HCT116 (cell line): ENCODE results near the gene LCE3B. TPM values are rescaled to one million over a fixed set of nuclear protein-coding genes. Genes with fewer than 3 reads are reported as not detected.
"Not testable (repeated sequence)": the region's sequence is repeated elsewhere in the genome, so short reads cannot be mapped to it uniquely, and the experiment has no call there.

ENCODE experiments used
- ATAC-seq: fragments of 200-7000 bp; cut with Tn5 transposase; 2 replicates; pipeline ENCODE4 v1.9.1; 2020; ENCODE audit warnings: mild to moderate bottlenecking, moderate library complexity
- BruUV-seq: library from RNA; stranded (reverse); fragments of 400-500 nt; replicated peaks from 2 replicates; lab custom pipeline; 2021; lab: Mats Ljungman, UMichigan
- CTCF ChIA-PET: fragments of 300-600 bp; sonication (Branson Sonifier 250); formaldehyde crosslinking; loops from one replicate; lab custom pipeline; 2021; ENCODE audit warnings: antibody characterized with exemption; lab: Charles Lee
- POLR2A ChIA-PET: fragments of 300-600, 350-600 bp; sonication (Branson Sonifier 250); formaldehyde crosslinking; loops from one replicate; lab custom pipeline; 2021; ENCODE audit warnings: antibody characterized with exemption; lab: Charles Lee
- RAD21 ChIA-PET, 2 experiments: fragments of 300-600 bp; sonication (Branson Sonifier 250); formaldehyde crosslinking; loops; one replicate each; lab custom pipeline; 2023; ENCODE audit warnings: low total read pairs in 2 of 2; ENCODE audit not compliant: uncharacterized antibody in 2 of 2, unreplicated experiment in 2 of 2, low non-redundant PET in 1 of 2; lab: Charles Lee
- DNase-seq: peaks from one replicate; pipeline ENCODE4 v3.0.0-alpha.2; 2010; ENCODE audit warnings: low read depth, low spot score
- H2AFZ ChIP-seq: fragments of 200-600 bp; shearing (Covaris generic), sonication (generic); 2 replicates; pipeline ENCODE4 v1.6.1; 2017; ENCODE audit warnings: low read depth, mixed run types, mixed read lengths, antibody characterized with exemption, low read length; ENCODE audit not compliant: poor library complexity, severe bottlenecking
- H3K27ac ChIP-seq: 2 replicates; pipeline ENCODE4 v1.5.1; 2012; ENCODE audit warnings: low read depth, low read length
- H3K27me3 ChIP-seq: fragments of 200-600 bp; sonication (generic); 2 replicates; pipeline ENCODE4 v1.6.1; 2016; ENCODE audit warnings: mixed run types, low read length, mixed read lengths; ENCODE audit not compliant: insufficient read depth
- H3K36me3 ChIP-seq, 2 experiments: fragments of 200-500 bp in 1 of 2; fragments of 200-600 bp in 1 of 2; sonication (Bioruptor generic) in 1 of 2; sonication (generic) in 1 of 2; 2 replicates each; pipeline versions ENCODE4 v1.5.1 to v1.6.1; 2014 to 2016; ENCODE audit warnings: low read length in 2 of 2, inconsistent platforms in 1 of 2, mixed read lengths in 1 of 2, mixed run types in 1 of 2; ENCODE audit not compliant: insufficient read depth in 2 of 2, control insufficient read depth in 1 of 2
- H3K4me1 ChIP-seq, 2 experiments: fragments of 200-600 bp in 1 of 2; sonication (generic) in 1 of 2; 2 replicates each; pipeline versions ENCODE4 v1.5.1 to v1.6.1; 2012 to 2017; ENCODE audit warnings: low read length in 2 of 2, inconsistent platforms in 1 of 2, mild to moderate bottlenecking in 1 of 2, mixed read lengths in 1 of 2, mixed run types in 1 of 2, moderate library complexity in 1 of 2; ENCODE audit not compliant: insufficient read depth in 2 of 2, control insufficient read depth in 1 of 2
- H3K4me2 ChIP-seq: fragments of 200-600 bp; sonication (generic); 2 replicates; pipeline ENCODE4 v1.6.1; 2017; ENCODE audit warnings: mixed run types, low read length, mixed read lengths
- H3K4me3 ChIP-seq, 2 experiments: fragments of 200-600 bp in 1 of 2; sonication (generic) in 1 of 2; replicated peaks in 1 of 2; 2 replicates each; pipeline ENCODE4 v1.5.1; 2011 to 2016; ENCODE audit warnings: low read length in 2 of 2, control low read depth in 1 of 2, low read depth in 1 of 2, mild to moderate bottlenecking in 1 of 2, mixed read lengths in 1 of 2, mixed run types in 1 of 2
- H3K79me2 ChIP-seq: fragments of 200-600 bp; sonication (generic); 2 replicates; pipeline ENCODE4 v1.6.1; 2017; ENCODE audit warnings: mild to moderate bottlenecking, mixed run types, low read length, moderate library complexity, mixed read lengths; ENCODE audit not compliant: insufficient read depth
- H3K9ac ChIP-seq: fragments of 200-600 bp; sonication (generic); 2 replicates; pipeline ENCODE4 v1.6.1; 2016; ENCODE audit warnings: low read length, mixed read lengths
- H3K9me2 ChIP-seq: fragments of 200-600 bp; sonication (generic), shearing (Covaris generic); 2 replicates; pipeline ENCODE4 v1.6.1; 2017; ENCODE audit warnings: mixed run types, mild to moderate bottlenecking, moderate library complexity; ENCODE audit not compliant: insufficient read depth
- H3K9me3 ChIP-seq, 2 experiments: fragments of 200-500 bp in 1 of 2; fragments of 200-600 bp in 1 of 2; sonication (Bioruptor generic) in 1 of 2; sonication (generic) in 1 of 2; 2 replicates each; pipeline ENCODE4 v1.6.1; 2014 to 2017; ENCODE audit warnings: low read length in 2 of 2, mixed read lengths in 2 of 2, inconsistent platforms in 1 of 2, low read depth in 1 of 2, mild to moderate bottlenecking in 1 of 2, mixed run types in 1 of 2, moderate library complexity in 1 of 2; ENCODE audit not compliant: control insufficient read depth in 1 of 2, insufficient read depth in 1 of 2
- H4K20me1 ChIP-seq: fragments of 200-600 bp; sonication (generic), shearing (Covaris generic); 2 replicates; pipeline ENCODE4 v1.6.1; 2017; ENCODE audit warnings: mixed run types, mild to moderate bottlenecking, moderate library complexity; ENCODE audit not compliant: insufficient read depth
- ELF1 ChIP-seq: IDR thresholded peaks from 2 replicates; pipeline ENCODE4 v1.6.1; 2012; ENCODE audit warnings: low read depth, borderline replicate concordance
- EZH2 ChIP-seq: fragments of 200-600 bp; sonication (generic); IDR thresholded peaks from 2 replicates; pipeline ENCODE4 v1.6.1; 2017; ENCODE audit warnings: antibody characterized with exemption, mixed run types
- POLR2A ChIP-seq: IDR thresholded peaks from 2 replicates; pipeline ENCODE4 v1.7.0; 2011; ENCODE audit warnings: borderline replicate concordance; ENCODE audit not compliant: insufficient read depth, insufficient read length; ENCODE audit errors: extremely low read depth
- SIN3A ChIP-seq: IDR thresholded peaks from 2 replicates; pipeline ENCODE4 v1.6.1; 2012; ENCODE audit warnings: low read depth
- SP1 ChIP-seq: IDR thresholded peaks from 2 replicates; pipeline ENCODE4 v1.6.1; 2012; ENCODE audit warnings: low read depth
- SRF ChIP-seq: IDR thresholded peaks from 2 replicates; pipeline ENCODE4 v1.6.1; 2012; ENCODE audit warnings: low read depth
- TCF7L2 ChIP-seq: IDR thresholded peaks from 2 replicates; pipeline ENCODE4 v1.7.0; 2011; ENCODE audit warnings: borderline replicate concordance, inconsistent platforms; ENCODE audit not compliant: insufficient read depth, insufficient read length; ENCODE audit errors: extremely low read depth
- ZNF274 ChIP-seq: fragments of 200-500 bp; sonication (Bioruptor generic); IDR thresholded peaks from 2 replicates; pipeline ENCODE4 v1.6.1; 2014; ENCODE audit warnings: mild to moderate bottlenecking, low read depth, low read length, inconsistent platforms
- intact Hi-C: fragments of 100-400 bp; cut with micrococcal nuclease; formaldehyde crosslinking; loops from 2 replicates; pipeline ENCODE4 v1.10.0; 2022
- total RNA-seq: library from RNA; stranded (reverse); gene quantifications from one replicate; pipeline ENCODE4 v1.2.1, GENCODE V29; 2021; ENCODE audit not compliant: unreplicated experiment
- TF ChIP-seq, protein P1 (sequence below): IDR thresholded peaks from 2 replicates; pipeline ENCODE4 v1.6.1; 2012; ENCODE audit warnings: low read depth
- TF ChIP-seq, protein P2 (sequence below), 3 experiments: fragments of 200-600 bp in 1 of 3; sonication (generic) in 1 of 3; IDR thresholded peaks in 2 of 3; conservative IDR thresholded peaks in 1 of 3; 2 replicates each; pipeline ENCODE4 v1.5.1; 2012 to 2017; ENCODE audit warnings: low read depth in 2 of 3, low read length in 2 of 3, antibody characterized with exemption in 1 of 3, borderline replicate concordance in 1 of 3, control low read depth in 1 of 3, mild to moderate bottlenecking in 1 of 3, mixed read lengths in 1 of 3, mixed run types in 1 of 3, moderate library complexity in 1 of 3; ENCODE audit not compliant: insufficient read depth in 1 of 3

The LCE3B gene
- total RNA-seq, 1 experiment from 2014 or later, result not detected

DNA sequence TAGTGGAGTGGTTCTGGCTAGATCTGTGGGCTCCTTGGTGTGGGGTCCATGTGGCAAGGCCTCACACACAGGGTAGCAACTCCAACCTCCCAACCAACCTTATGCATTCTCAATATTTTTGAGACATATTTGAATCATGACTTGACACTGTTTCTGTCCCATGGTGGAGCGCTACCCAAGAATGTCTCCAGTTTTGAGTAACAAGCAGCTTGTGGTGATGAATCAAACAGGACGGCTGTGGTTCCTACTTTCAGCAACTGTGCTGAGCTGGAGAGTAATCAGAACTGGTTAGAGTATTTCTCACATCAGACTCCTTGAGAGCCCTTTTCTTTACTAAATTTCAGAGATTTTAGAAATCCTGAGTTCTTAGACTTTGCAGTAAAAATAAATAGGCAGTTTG, 36.4 kb upstream of the LCE3B start (continued):
- TF ChIP-seq, protein P1, sequence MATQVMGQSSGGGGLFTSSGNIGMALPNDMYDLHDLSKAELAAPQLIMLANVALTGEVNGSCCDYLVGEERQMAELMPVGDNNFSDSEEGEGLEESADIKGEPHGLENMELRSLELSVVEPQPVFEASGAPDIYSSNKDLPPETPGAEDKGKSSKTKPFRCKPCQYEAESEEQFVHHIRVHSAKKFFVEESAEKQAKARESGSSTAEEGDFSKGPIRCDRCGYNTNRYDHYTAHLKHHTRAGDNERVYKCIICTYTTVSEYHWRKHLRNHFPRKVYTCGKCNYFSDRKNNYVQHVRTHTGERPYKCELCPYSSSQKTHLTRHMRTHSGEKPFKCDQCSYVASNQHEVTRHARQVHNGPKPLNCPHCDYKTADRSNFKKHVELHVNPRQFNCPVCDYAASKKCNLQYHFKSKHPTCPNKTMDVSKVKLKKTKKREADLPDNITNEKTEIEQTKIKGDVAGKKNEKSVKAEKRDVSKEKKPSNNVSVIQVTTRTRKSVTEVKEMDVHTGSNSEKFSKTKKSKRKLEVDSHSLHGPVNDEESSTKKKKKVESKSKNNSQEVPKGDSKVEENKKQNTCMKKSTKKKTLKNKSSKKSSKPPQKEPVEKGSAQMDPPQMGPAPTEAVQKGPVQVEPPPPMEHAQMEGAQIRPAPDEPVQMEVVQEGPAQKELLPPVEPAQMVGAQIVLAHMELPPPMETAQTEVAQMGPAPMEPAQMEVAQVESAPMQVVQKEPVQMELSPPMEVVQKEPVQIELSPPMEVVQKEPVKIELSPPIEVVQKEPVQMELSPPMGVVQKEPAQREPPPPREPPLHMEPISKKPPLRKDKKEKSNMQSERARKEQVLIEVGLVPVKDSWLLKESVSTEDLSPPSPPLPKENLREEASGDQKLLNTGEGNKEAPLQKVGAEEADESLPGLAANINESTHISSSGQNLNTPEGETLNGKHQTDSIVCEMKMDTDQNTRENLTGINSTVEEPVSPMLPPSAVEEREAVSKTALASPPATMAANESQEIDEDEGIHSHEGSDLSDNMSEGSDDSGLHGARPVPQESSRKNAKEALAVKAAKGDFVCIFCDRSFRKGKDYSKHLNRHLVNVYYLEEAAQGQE, result no peak
- TF ChIP-seq TCF7L2, result no peak
- no peak for TF ChIP-seq ELF1

DNA sequence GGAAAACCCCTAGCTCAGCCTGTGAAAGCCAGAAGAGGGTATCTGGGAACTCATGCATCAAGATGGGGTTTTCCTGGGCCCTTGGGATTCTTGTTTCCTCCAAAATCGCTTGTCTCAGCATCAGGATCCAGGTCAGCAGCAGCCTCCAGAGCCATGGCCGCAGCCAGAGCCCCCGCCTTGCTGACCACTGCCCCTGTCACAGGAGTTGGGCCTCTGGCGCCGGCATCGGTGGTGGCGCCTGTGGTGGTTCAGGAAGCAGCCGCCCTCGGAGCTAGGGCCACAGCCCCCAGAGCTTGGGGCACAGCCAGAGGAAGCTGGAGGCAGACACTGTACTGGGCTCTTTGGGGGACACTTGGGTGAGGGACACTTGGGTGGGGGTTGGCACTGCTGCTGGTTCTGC, 34.1 kb upstream of the LCE3B start:
- CTCF ChIA-PET, POLR2A ChIA-PET, BruUV-seq: not testable (repeated sequence)

DNA sequence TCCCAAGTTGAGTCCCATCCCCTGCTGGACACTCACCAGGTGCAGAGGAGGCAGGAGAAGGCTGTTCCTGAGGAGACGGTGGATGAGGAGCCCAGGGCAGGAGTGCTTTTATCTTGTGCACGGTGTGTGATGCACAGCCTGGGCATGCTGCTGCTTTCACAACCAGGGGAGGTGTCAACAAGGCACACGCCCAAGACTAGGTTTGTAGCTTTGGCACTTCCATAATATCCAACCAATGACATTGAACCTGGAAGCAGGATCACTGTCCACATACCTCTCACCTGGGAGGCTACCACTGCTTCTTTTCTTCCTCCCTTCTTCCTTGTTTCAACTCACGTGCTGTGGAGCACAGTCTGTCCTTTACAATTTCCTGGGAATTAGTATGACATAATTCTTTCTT, 33.2 kb upstream of the LCE3B start, which contains the start of gene LCE3D:
LCE3D (minus strand) TSS at position 84 of the 400 bp plus-strand sequence. CDS start 580 bp downstream, outside the sequence.
- ATAC-seq (no peak), DNase-seq (no peak)
- TF ChIP-seq SIN3A (no peak), ZNF274 (no peak), POLR2A (no peak), TCF7L2 (no peak), SRF (no peak), EZH2 (no peak), SP1 (no peak)
- TF ChIP-seq, protein P2, sequence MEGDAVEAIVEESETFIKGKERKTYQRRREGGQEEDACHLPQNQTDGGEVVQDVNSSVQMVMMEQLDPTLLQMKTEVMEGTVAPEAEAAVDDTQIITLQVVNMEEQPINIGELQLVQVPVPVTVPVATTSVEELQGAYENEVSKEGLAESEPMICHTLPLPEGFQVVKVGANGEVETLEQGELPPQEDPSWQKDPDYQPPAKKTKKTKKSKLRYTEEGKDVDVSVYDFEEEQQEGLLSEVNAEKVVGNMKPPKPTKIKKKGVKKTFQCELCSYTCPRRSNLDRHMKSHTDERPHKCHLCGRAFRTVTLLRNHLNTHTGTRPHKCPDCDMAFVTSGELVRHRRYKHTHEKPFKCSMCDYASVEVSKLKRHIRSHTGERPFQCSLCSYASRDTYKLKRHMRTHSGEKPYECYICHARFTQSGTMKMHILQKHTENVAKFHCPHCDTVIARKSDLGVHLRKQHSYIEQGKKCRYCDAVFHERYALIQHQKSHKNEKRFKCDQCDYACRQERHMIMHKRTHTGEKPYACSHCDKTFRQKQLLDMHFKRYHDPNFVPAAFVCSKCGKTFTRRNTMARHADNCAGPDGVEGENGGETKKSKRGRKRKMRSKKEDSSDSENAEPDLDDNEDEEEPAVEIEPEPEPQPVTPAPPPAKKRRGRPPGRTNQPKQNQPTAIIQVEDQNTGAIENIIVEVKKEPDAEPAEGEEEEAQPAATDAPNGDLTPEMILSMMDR (IDR thresholded peaks at IDR 0.05 in 2 of 3, conservative IDR thresholded peaks at IDR 0.05 in 1 of 3; ENCODE audit: borderline replicate concordance in 1 of 3, insufficient read depth in 1 of 3, low read depth in 2 of 3, low read length in 2 of 3), result no peak
- Histone ChIP-seq H3K4me3 (no peak within 1 kb of the TSS), H3K79me2 (no peaks in the 10 kb centered on the region), H3K9me3 (no peaks in the 10 kb centered on the region), H3K27me3 (peaks cover 19% of the 10 kb centered on the region; the same call in 1 of the 2 replicates), H2AFZ (no peak within 1 kb of the TSS), H3K36me3 (no peaks in the 10 kb centered on the region), H3K9ac (no peak within 1 kb of the TSS), H3K4me2 (no peak within 1 kb of the TSS), H3K9me2 (no peaks in the 10 kb centered on the region), H3K27ac (no peak within 1 kb of the TSS), H3K4me1 (no peaks in the 10 kb centered on the region), H4K20me1 (no peaks in the 10 kb centered on the region)
- POLR2A ChIA-PET, result no interaction called here
- RAD21 ChIA-PET, result no interaction called here
- intact Hi-C loops, result loop anchor here (5.0 kb wide), 1 partner anchor 37 kb away; no protein-coding TSS in a partner anchor
- CTCF ChIA-PET, result no interaction called here
- BruUV-seq, result no TSS peak

More for the DNA sequence above, 34.1 kb upstream of the LCE3B start:
- H3K79me2 ChIP-seq, H4K20me1 ChIP-seq, ATAC-seq, H2AFZ ChIP-seq, H3K36me3 ChIP-seq, H3K4me3 ChIP-seq, RAD21 ChIA-PET, H3K9me3 ChIP-seq, H3K4me1 ChIP-seq, intact Hi-C loops, H3K9ac ChIP-seq, H3K9me2 ChIP-seq, DNase-seq, H3K27ac ChIP-seq, H3K4me2 ChIP-seq: not testable (repeated sequence)
- peaks cover 28% of the 10 kb centered on the region for H3K27me3 ChIP-seq
